HUES48 (cell line): ENCODE measurements around the gene STK32B.
A peak's percentile ranks its signal among the peaks of the same experiment; 100 is the strongest.

Experiments used
- H3K27ac ChIP-seq: one replicate; pipeline ENCODE4 v1.7.0; 2013; ENCODE audit warnings: low read depth, low read length, inconsistent platforms
- H3K27me3 ChIP-seq: 2 replicates; pipeline ENCODE4 v1.6.1; 2013; ENCODE audit warnings: mild to moderate bottlenecking, low read length; ENCODE audit not compliant: control insufficient read depth, insufficient read depth
- H3K36me3 ChIP-seq: 2 replicates; pipeline ENCODE4 v1.6.1; 2013; ENCODE audit warnings: low read length; ENCODE audit not compliant: control insufficient read depth, insufficient read depth
- H3K4me1 ChIP-seq: 2 replicates; pipeline ENCODE4 v1.6.1; 2013; ENCODE audit warnings: mild to moderate bottlenecking, low read length; ENCODE audit not compliant: control insufficient read depth, insufficient read depth
- H3K4me3 ChIP-seq: 2 replicates; pipeline ENCODE4 v1.5.1; 2013; ENCODE audit warnings: mild to moderate bottlenecking, low read depth, low read length
- H3K9ac ChIP-seq: 2 replicates; pipeline ENCODE4 v1.6.1; 2013; ENCODE audit warnings: mild to moderate bottlenecking, low read depth, low read length, moderate library complexity
- H3K9me3 ChIP-seq: 2 replicates; pipeline ENCODE4 v1.6.1; 2013; ENCODE audit warnings: low read length; ENCODE audit not compliant: control insufficient read depth, insufficient read depth

The STK32B gene

DNA sequence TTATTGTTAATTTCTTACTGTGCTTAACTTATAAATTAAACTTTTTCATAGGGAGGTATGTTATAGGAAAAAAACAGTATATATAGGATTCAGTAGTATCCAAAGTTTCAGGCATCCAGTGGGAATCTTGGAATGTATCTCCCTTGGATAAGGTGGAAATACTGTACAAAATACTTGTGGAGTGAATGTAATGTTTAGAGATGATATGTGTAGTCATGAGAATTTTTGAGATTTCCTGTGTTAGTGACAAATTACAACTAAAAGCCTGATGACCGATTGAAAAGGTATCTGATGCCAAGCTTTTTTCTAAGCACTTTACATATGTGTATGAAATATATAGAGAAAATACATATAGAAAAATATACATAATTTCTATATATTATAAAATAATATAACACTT is 69.2 kb downstream of the STK32B start:
- Histone ChIP-seq H3K9me3 (no peaks in the 10 kb centered on the region), H3K4me3 (no peak overlapping the region), H3K27ac (no peak overlapping the region), H3K27me3 (no peaks in the 10 kb centered on the region), H3K4me1 (no peaks in the 10 kb centered on the region), H3K9ac (no peak overlapping the region), H3K36me3 (no peaks in the 10 kb centered on the region)

- no peak overlapping the region for H3K9ac ChIP-seq
- H3K36me3 ChIP-seq: no peaks in the 10 kb centered on the region
- no peak overlapping the region for H3K4me3 ChIP-seq
- no peaks in the 10 kb centered on the region for H3K4me1 ChIP-seq
- H3K27ac ChIP-seq: no peak overlapping the region
- H3K9me3 ChIP-seq: no peaks in the 10 kb centered on the region
- no peaks in the 10 kb centered on the region for H3K27me3 ChIP-seq
These were observed 70.8 kb downstream of the STK32B start for GRCh38 chr4:5122114-5122513.

DNA sequence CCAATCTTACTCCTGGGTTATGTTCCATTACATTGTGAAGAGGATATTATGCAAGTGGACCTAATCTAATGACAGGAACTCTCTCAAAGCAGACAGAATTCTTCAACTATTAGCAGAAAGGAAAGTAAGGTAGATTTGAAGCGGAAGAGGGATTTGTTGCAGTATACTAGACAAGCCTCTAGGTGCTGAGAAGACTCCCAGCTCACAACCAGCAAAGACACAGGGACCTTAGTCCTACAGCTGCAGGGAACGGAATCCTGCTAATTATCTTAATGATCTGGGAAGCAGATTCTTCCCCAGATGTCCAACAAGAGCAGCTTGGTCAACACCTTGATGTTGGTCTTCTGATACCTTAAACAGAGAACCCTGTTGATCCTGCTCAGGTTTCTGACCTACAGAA is 73.6 kb downstream of the STK32B start:
- Histone ChIP-seq H3K36me3 (no peaks in the 10 kb centered on the region), H3K4me1 (no peaks in the 10 kb centered on the region), H3K9me3 (no peaks in the 10 kb centered on the region), H3K27ac (no peak overlapping the region), H3K27me3 (no peaks in the 10 kb centered on the region), H3K4me3 (no peak overlapping the region), H3K9ac (no peak overlapping the region)

- H3K9ac ChIP-seq: no peak overlapping the region
- no peaks in the 10 kb centered on the region for H3K4me1 ChIP-seq
- H3K4me3 ChIP-seq: no peak overlapping the region
- H3K27ac ChIP-seq: no peak overlapping the region
- H3K9me3 ChIP-seq: no peaks in the 10 kb centered on the region
- H3K36me3 ChIP-seq: no peaks in the 10 kb centered on the region
- no peaks in the 10 kb centered on the region for H3K27me3 ChIP-seq
These were observed 74.0 kb downstream of the STK32B start for GRCh38 chr4:5125321-5125720.

DNA sequence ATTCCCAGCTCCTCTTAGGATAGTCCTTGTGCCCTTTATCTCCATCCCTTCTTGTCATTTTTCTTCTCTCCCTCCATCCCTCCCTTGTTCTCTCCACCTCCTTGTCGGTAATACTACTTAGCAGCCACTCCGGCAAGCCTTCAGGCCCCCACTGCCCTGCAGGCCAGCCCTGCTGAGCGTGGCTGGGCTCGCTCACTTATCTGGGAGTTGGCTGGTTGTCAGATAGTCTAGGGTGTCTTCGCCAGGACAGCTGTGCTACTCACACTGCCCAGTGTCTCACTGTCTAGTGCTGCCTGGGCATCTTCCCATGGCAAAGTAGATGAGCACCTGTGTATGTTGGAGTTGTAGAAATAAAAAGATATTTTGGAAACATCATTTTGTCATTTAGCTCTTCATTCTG is 75.0 kb downstream of the STK32B start:
- Histone ChIP-seq H3K4me1 (no peaks in the 10 kb centered on the region), H3K36me3 (no peaks in the 10 kb centered on the region), H3K27ac (no peak overlapping the region), H3K27me3 (no peaks in the 10 kb centered on the region), H3K9me3 (no peaks in the 10 kb centered on the region), H3K9ac (no peak overlapping the region), H3K4me3 (no peak overlapping the region)

DNA sequence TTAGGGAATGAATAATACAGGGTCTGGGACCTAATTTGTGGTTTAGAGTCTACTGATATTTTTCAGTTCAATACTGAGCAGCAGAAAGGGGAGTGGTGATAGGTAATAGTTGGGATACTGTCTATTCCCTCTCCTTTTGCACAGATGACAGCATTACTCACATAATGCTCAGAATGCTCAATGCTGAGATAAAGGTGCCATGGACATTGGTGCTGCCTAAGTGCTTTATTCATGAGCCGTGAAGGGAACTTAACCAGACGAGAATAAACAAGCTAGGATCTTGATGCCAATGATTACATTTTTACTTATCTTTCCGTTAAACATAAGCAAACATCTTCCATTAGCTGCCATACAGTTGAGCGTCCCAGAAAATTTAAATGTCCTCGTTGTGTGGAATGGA is 75.6 kb downstream of the STK32B start:
- no peaks in the 10 kb centered on the region for H3K36me3 ChIP-seq
- no peak overlapping the region for H3K4me3 ChIP-seq
- H3K9me3 ChIP-seq: no peaks in the 10 kb centered on the region
- H3K9ac ChIP-seq: no peak overlapping the region
- H3K4me1 ChIP-seq: no peaks in the 10 kb centered on the region
- H3K27ac ChIP-seq: no peak overlapping the region
- H3K27me3 ChIP-seq: no peaks in the 10 kb centered on the region

- H3K36me3 ChIP-seq: no peaks in the 10 kb centered on the region
- no peak overlapping the region for H3K27ac ChIP-seq
- H3K9ac ChIP-seq: no peak overlapping the region
- H3K27me3 ChIP-seq: no peaks in the 10 kb centered on the region
- no peaks in the 10 kb centered on the region for H3K4me1 ChIP-seq
- no peak overlapping the region for H3K4me3 ChIP-seq
- H3K9me3 ChIP-seq: no peaks in the 10 kb centered on the region
These were observed 76.3 kb downstream of the STK32B start for GRCh38 chr4:5127556-5127955.

GRCh38 chr4:5128569-5128968 is 77.3 kb downstream of the STK32B start:
- H3K4me3 ChIP-seq: no peak overlapping the region
- peaks cover 6% of the 10 kb centered on the region for H3K4me1 ChIP-seq
- no peaks in the 10 kb centered on the region for H3K27me3 ChIP-seq
- no peak overlapping the region for H3K9ac ChIP-seq
- H3K9me3 ChIP-seq: no peaks in the 10 kb centered on the region
- H3K27ac ChIP-seq: no peak overlapping the region
- no peaks in the 10 kb centered on the region for H3K36me3 ChIP-seq

DNA sequence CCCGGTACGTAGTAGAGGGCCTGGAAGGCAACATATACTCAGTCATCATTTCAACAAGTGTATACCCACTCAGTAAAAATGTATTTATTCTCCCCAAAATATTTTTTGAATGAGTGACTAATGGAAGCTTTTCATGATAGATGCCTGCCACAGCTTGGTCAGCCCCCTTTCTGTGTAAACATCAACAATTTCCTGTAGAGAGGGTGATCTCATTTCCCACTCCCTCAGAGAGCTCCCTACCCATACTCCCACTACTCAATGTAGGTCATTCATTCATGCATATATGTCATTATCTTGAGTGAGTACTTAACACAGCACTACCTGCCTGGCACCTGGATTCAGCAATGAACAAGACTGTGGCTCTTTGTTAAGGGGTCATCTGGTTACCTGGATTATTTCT is 81.9 kb downstream of the STK32B start:
- Histone ChIP-seq H3K36me3 (no peaks in the 10 kb centered on the region), H3K9ac (no peak overlapping the region), H3K27me3 (no peaks in the 10 kb centered on the region), H3K4me1 (peaks cover 31% of the 10 kb centered on the region), H3K27ac (peak overlapping the region; percentile 56), H3K9me3 (no peaks in the 10 kb centered on the region), H3K4me3 (no peak overlapping the region)

DNA sequence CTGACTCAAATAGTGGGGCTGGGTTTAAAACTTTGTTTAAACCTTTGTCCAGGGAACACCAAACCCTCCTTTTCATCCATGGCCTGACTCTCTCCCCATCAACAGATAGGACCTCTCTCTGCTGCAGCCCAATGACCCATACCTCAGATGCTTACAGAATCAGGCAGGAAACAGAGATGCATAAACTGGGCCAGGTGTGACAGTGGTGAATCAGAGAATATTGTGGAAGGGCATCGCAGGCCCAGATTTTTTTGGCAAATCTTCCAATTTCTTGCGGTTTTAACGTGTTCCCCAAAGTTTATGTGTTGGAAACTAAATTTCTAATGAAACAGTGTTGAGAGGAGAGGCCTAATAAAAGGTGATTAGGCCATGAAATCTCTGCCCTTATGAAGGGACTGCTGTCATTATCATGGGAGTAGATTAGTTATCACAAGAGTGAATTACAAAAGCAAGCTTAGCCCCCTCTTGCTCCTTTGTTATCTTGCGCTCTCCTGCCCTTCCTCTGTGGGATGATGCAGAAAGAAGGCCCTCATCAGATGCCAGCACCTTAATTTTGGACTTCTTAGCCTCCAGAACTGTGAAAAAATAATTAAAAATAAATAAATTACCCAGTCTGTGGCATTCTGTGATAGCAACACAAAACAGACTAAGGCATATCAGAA is 82.8 kb downstream of the STK32B start:
- Histone ChIP-seq H3K9ac (no peak overlapping the region), H3K4me1 (peaks cover 31% of the 10 kb centered on the region), H3K9me3 (no peaks in the 10 kb centered on the region), H3K36me3 (no peaks in the 10 kb centered on the region), H3K4me3 (no peak overlapping the region), H3K27me3 (no peaks in the 10 kb centered on the region), H3K27ac (peak overlapping the region; percentile 56)

DNA sequence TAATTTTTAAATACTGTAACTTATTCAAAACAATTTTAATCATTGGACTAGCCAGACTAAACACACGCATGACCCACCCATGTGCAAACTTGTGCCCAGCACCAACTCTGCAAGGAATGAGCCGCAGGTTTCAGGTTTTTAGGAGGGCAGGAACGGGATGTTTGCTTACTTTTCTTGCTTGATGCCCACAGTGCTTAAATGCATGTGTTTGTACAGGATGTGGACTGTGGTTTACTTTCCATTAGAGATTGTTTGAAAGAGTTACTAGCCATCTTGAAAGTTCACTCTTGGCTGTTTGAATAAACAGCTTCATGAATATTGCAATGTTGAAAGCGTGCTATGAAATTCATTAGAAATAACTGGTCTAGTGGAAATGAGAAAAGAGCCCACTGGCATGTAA is 83.3 kb downstream of the STK32B start:
- Histone ChIP-seq H3K9me3 (no peaks in the 10 kb centered on the region), H3K4me1 (peaks cover 31% of the 10 kb centered on the region), H3K9ac (no peak overlapping the region), H3K27ac (peak overlapping the region; percentile 56), H3K27me3 (no peaks in the 10 kb centered on the region), H3K36me3 (no peaks in the 10 kb centered on the region), H3K4me3 (no peak overlapping the region)

DNA sequence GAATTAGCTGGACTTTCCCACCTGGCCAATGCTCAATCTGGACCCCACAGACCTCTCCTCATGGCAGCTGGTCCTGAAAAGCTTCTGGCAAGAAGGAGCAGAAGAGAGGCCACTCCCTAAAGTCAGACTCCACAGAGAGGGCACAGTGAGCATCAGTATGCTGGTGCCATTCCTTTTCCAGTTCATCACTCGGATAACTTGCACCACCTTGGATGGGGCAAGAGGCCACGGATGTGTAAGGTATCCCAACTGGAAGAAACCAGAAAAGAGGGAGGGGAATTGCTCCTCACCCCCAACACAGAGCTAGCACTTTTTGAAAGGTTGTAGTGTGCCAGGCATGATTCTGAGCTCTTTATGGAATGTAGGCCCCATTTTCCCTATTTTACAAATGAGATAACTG is 85.9 kb downstream of the STK32B start:
- Histone ChIP-seq H3K36me3 (no peaks in the 10 kb centered on the region), H3K9me3 (no peaks in the 10 kb centered on the region), H3K27me3 (no peaks in the 10 kb centered on the region), H3K4me3 (no peak overlapping the region), H3K4me1 (peaks cover 35% of the 10 kb centered on the region), H3K27ac (no peak overlapping the region), H3K9ac (no peak overlapping the region)
